ENCODE results near the gene CAVIN2.

CAVIN2 gene, protein sequence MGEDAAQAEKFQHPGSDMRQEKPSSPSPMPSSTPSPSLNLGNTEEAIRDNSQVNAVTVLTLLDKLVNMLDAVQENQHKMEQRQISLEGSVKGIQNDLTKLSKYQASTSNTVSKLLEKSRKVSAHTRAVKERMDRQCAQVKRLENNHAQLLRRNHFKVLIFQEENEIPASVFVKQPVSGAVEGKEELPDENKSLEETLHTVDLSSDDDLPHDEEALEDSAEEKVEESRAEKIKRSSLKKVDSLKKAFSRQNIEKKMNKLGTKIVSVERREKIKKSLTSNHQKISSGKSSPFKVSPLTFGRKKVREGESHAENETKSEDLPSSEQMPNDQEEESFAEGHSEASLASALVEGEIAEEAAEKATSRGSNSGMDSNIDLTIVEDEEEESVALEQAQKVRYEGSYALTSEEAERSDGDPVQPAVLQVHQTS

DNA sequence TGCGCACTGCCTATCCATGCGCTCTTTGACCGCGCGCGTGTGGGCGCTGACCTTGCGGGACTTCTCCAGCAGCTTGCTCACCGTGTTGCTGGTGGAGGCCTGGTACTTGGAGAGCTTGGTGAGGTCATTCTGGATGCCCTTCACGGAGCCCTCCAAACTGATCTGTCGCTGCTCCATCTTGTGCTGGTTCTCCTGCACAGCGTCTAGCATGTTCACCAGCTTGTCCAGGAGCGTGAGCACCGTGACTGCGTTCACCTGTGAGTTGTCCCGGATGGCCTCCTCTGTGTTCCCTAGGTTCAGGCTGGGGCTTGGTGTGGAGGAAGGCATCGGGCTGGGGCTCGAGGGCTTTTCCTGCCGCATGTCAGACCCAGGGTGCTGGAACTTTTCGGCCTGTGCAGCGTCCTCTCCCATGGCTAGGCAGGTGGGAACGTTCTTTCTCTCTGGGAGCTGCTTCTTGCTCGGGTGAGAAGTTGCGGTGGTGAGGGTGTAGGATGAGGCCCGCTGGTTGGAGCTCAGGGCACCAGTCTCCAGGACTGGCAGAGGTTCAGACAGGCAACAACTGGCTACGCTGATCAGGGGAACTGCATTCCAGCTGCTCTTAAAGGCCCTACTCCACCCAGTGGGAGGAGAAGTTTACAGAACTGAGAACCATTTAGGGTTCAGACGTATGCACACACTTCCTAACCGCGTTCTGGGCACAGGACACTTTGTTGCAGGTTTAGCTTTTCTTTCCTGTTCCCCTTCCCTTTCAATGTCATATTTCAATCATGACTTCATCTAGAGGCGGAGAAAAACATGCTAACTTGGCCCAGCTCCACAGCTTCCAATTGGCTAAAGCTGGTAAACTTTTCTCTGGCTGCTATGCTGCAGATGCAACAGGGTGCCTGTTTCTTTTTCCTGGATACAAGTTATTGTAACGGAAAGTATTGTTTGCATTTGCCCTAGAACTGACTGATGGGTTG lies at the start of gene CAVIN2:
CAVIN2 (minus strand) TSS at position 574 of the 962 bp plus-strand sequence; CDS start at position 411, 163 bp downstream.
- peak; percentile 79 for DNase-seq (ENCODE audit: low spot score)
- peak within 1 kb of the TSS; percentile 35 to 75 for H3K27ac ChIP-seq
- TF ChIP-seq CTCF (IDR thresholded peaks at IDR 0.05): no peak
- H3K4me3 ChIP-seq: peak within 1 kb of the TSS; percentile 66

- no peak for DNase-seq (ENCODE audit: low spot score)
- no peak overlapping the region for H3K4me3 ChIP-seq
- H3K27ac ChIP-seq: no peak overlapping the region
- TF ChIP-seq CTCF (IDR thresholded peaks at IDR 0.05): no peak
Measured at GRCh38 chr2:191895743-191896142, 48.9 kb upstream of the CAVIN2 start.

DNA sequence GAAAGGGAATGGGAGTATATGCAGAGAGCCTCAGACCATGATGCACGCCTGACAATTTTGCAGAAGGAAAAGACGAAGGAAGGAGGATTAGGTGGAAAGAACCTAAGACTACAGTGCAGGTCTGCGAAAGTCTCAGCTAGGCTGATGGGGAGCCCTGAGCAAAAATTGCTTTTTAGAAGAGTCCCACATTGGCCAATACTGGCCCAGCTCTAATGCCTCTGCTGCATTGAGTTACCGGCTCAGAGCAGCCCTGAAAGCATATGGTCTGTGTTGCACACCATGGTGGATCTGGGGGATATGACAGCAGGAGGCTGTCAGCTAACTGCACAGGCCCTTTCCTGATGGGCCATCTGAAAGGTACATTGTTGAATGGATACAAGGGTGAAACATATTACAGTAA lies 48.3 kb upstream of the CAVIN2 start:
- Histone ChIP-seq H3K27ac (no peak overlapping the region), H3K4me3 (no peak overlapping the region)
- TF ChIP-seq CTCF (IDR thresholded peaks at IDR 0.05): no peak
- DNase-seq (ENCODE audit: low spot score): no peak

GRCh38 chr2:191894681-191895147 lies 47.8 kb upstream of the CAVIN2 start:
- Histone ChIP-seq H3K4me3 (no peak overlapping the region), H3K27ac (no peak overlapping the region)
- no peak for TF ChIP-seq CTCF (IDR thresholded peaks at IDR 0.05)
- no peak for DNase-seq (ENCODE audit: low spot score)

GRCh38 chr2:191892391-191892790 lies 45.5 kb upstream of the CAVIN2 start:
- no peak overlapping the region for H3K4me3 ChIP-seq
- no peak for DNase-seq (ENCODE audit: low spot score)
- no peak for TF ChIP-seq CTCF (IDR thresholded peaks at IDR 0.05)

GRCh38 chr2:191891656-191892055 lies 44.8 kb upstream of the CAVIN2 start:
- no peak overlapping the region for H3K4me3 ChIP-seq
- TF ChIP-seq CTCF (IDR thresholded peaks at IDR 0.05): no peak
- no peak for DNase-seq (ENCODE audit: low spot score)
- no peak overlapping the region for H3K27ac ChIP-seq

More at GRCh38 chr2:191892391-191892790, 45.5 kb upstream of the CAVIN2 start:
- no peak overlapping the region for H3K27ac ChIP-seq

All from coronary artery (tissue), 2 donors.